GM12878 (cell line): ENCODE measurements around the gene FAM156A. TPM values are rescaled to one million over a fixed set of nuclear protein-coding genes. Genes with fewer than 3 reads are reported as not detected.

Source experiments
- ATAC-seq: fragments of 200-7000 bp; cut with Tn5 transposase; 3 replicates; pipeline ENCODE4 v1.9.1; 2020; ENCODE audit warnings: mild to moderate bottlenecking, moderate library complexity
- BruUV-seq: library from RNA; stranded (reverse); fragments of 400-500 nt; replicated peaks from 2 replicates; lab custom pipeline; 2021; lab: Mats Ljungman, UMichigan
- CTCF ChIA-PET: fragments of 300-600 bp; sonication (Branson Sonifier 250); formaldehyde crosslinking; extraction: SDS; loops from one replicate; lab custom pipeline; 2021; ENCODE audit warnings: inconsistent platforms; lab: Yijun Ruan, JAX
- POLR2A ChIA-PET: fragments of 350-600 bp; formaldehyde crosslinking; extraction: SDS; loops from one replicate; lab custom pipeline; 2021; ENCODE audit warnings: inconsistent platforms; lab: Charles Lee
- RAD21 ChIA-PET: fragments of 300-600 bp; sonication (Branson Sonifier 250); formaldehyde crosslinking; loops from one replicate; lab custom pipeline; 2023; ENCODE audit warnings: antibody characterized with exemption; ENCODE audit not compliant: unreplicated experiment; lab: Charles Lee
- SMC1A ChIA-PET: fragments of 300-600 bp; sonication (Branson Sonifier 250); formaldehyde crosslinking; loops from one replicate; lab custom pipeline; 2023; ENCODE audit not compliant: unreplicated experiment, uncharacterized antibody; lab: Charles Lee
- DNase-seq: peaks from one replicate; pipeline ENCODE4 v3.0.0-alpha.2; 2011; ENCODE audit warnings: low read depth, low spot score
- FAIRE-seq: peaks from 3 replicates; lab custom pipeline; 2011; peaks lifted over from hg19 to GRCh38; lab: Jason Lieb, UNC
- H2AFZ ChIP-seq: 2 replicates; pipeline ENCODE4 v1.6.0; 2011; ENCODE audit warnings: low read depth, low read length, control low read depth; ENCODE audit not compliant: control insufficient read depth
- H3K27ac ChIP-seq: 2 replicates; pipeline ENCODE4 v1.5.1; 2011; ENCODE audit warnings: control low read depth; ENCODE audit not compliant: control insufficient read depth, insufficient read depth
- H3K27me3 ChIP-seq, 2 experiments: replicated peaks in 1 of 2; 2 replicates each; pipeline versions ENCODE4 v1.6.0 to v1.6.1; 2011; ENCODE audit warnings: low read length in 1 of 2; ENCODE audit not compliant: control insufficient read depth in 2 of 2, insufficient read depth in 2 of 2
- H3K36me3 ChIP-seq, 2 experiments: 2 replicates each; pipeline ENCODE4 v1.5.1; 2011; ENCODE audit warnings: low read length in 1 of 2; ENCODE audit not compliant: control insufficient read depth in 2 of 2, insufficient read depth in 2 of 2
- H3K4me1 ChIP-seq: 2 replicates; pipeline ENCODE4 v1.6.1; 2011; ENCODE audit warnings: mild to moderate bottlenecking, low read length, moderate library complexity, mixed read lengths; ENCODE audit not compliant: control insufficient read depth, insufficient read depth
- H3K4me2 ChIP-seq: 2 replicates; pipeline ENCODE4 v1.6.0; 2011; ENCODE audit warnings: control low read depth; ENCODE audit not compliant: control insufficient read depth, insufficient read depth
- H3K4me3 ChIP-seq: fragments of 200-600 bp; sonication (generic); 2 replicates; pipeline ENCODE4 v1.5.1; 2016
- H3K79me2 ChIP-seq: 2 replicates; pipeline ENCODE4 v1.6.0; 2011; ENCODE audit warnings: low read length; ENCODE audit not compliant: control insufficient read depth, insufficient read depth
- H3K9ac ChIP-seq: 2 replicates; pipeline ENCODE4 v1.8.0; 2011; ENCODE audit warnings: low read length, control low read depth, mixed read lengths; ENCODE audit not compliant: control insufficient read depth, insufficient read depth
- H3K9me3 ChIP-seq: replicated peaks from 3 replicates; pipeline ENCODE4 v1.5.1; 2011; ENCODE audit warnings: mild to moderate bottlenecking, low read length; ENCODE audit not compliant: control insufficient read depth, insufficient read depth
- H4K20me1 ChIP-seq: 2 replicates; pipeline ENCODE4 v1.6.0; 2011; ENCODE audit not compliant: control insufficient read depth, insufficient read depth
- ATF3 ChIP-seq: IDR thresholded peaks from 2 replicates; pipeline ENCODE4 v1.6.1; 2011; ENCODE audit warnings: low read depth, mild to moderate bottlenecking, low read length, moderate library complexity, borderline replicate concordance; ENCODE audit errors: extremely low read depth
- GATAD2B ChIP-seq: fragments of 450-650 bp; conservative IDR thresholded peaks from 2 replicates; pipeline ENCODE4 v1.6.1; 2017; ENCODE audit warnings: low read depth, mild to moderate bottlenecking, moderate library complexity
- IRF5 ChIP-seq: fragments of 450-650 bp; IDR thresholded peaks from 2 replicates; pipeline ENCODE4 v1.6.1; 2017; ENCODE audit warnings: borderline replicate concordance
- MLLT1 ChIP-seq: fragments of 450-650 bp; IDR thresholded peaks from 2 replicates; pipeline ENCODE4 v1.6.1; 2016; ENCODE audit warnings: mild to moderate bottlenecking
- MXI1 ChIP-seq: fragments of 150-350 bp; IDR thresholded peaks from 2 replicates; pipeline ENCODE4 v1.6.1; 2011; ENCODE audit warnings: low read depth, mild to moderate bottlenecking, inconsistent platforms, low read length, improper control_type of control experiment
- POLR2AphosphoS5 ChIP-seq: IDR thresholded peaks from 2 replicates; pipeline ENCODE4 v1.6.1; 2011; ENCODE audit warnings: mild to moderate bottlenecking, low read length, inconsistent platforms
- TBL1XR1 ChIP-seq: IDR thresholded peaks from 2 replicates; pipeline ENCODE4 v1.6.1; 2012; ENCODE audit warnings: low read depth, low read length, improper control_type of control experiment
- WGBS: methylation state at CpG from one replicate; pipeline ENCODE4 v1.1.6; 2016; ENCODE audit warnings: low lambda C conversion rate; ENCODE audit not compliant: insufficient replicate concordance, insufficient coverage; ENCODE audit errors: missing lambda C conversion rate; 5-methylcytosine and 5-hydroxymethylcytosine counted together
- in situ Hi-C: fragments of 300-500 bp; cut with MboI; formaldehyde crosslinking; loops from 9 replicates; pipeline ENCODE4 v1.14.3; 2018; ENCODE audit warnings: mixed read lengths
- intact Hi-C: fragments of 100-400 bp; cut with micrococcal nuclease; formaldehyde crosslinking; loops from one replicate; pipeline ENCODE4 v1.14.2; 2022; ENCODE audit not compliant: unreplicated experiment
- polyA plus RNA-seq, 11 experiments: library from polyadenylated mRNA; depleted of rRNA in 4 of 11; unstranded in 6 of 11; stranded (reverse) in 5 of 11; fragments of >200 nt; fragmentation: Nextera tagmentation in 4 of 11; fragmentation: Illumina TruSeq in 1 of 11; extraction: Ambion mirVana in 4 of 11; extraction: Trizol in 1 of 11; gene quantifications; 1 replicate in 1 of 11; 2 replicates in 10 of 11; pipeline versions ENCODE4 v1.2.1 to v1.2.3, GENCODE V29; 2011 to 2016; ENCODE audit warnings: inconsistent platforms in 2 of 11, missing spikeins in 2 of 11, low read depth in 1 of 11
- total RNA-seq, 4 experiments: library from RNA; depleted of rRNA in 3 of 4; stranded (reverse); fragments of >200 nt in 3 of 4; fragmentation: Illumina TruSeq in 1 of 4; extraction: Trizol in 1 of 4; gene quantifications; 2 replicates each; pipeline versions ENCODE4 v1.2.1 to v1.2.3, GENCODE V29; 2013 to 2021

FAM156A gene
- total and polyA plus RNA-seq, 10 of the 15 experiments (the other 5 are each of a cell fraction or from before 2014, with no cell fraction given), result 2.9 to 25.2 (median 16.3) TPM

GRCh38 chrX:52983321-52984000, 25.1 kb upstream of the FAM156A start (continued):
- TF ChIP-seq POLR2AphosphoS5, result no peak
- TF ChIP-seq, all 136 proteins: peak for 0

GRCh38 chrX:52979993-52980392, 21.7 kb upstream of the FAM156A start:
- intact Hi-C loops, result no loop called here
- ChIA-PET POLR2A (no interaction called here), SMC1A (no interaction called here), CTCF (no interaction called here), RAD21 (no interaction called here)
- H3K9me3 ChIP-seq, result no peaks in the 10 kb centered on the region
- FAIRE-seq (no peak), ATAC-seq (no peak), DNase-seq (no peak)
- H3K79me2 ChIP-seq, result no peaks in the 10 kb centered on the region
- in situ Hi-C loops, result loop anchor here (25.0 kb wide), 2 partner anchors 393 to 643 kb away; no protein-coding TSS in a partner anchor
- no peak overlapping the region for H3K4me2 ChIP-seq
- no peak overlapping the region for H3K9ac ChIP-seq
- H3K36me3 ChIP-seq, result no peaks in the 10 kb centered on the region
- BruUV-seq, result no TSS peak
- H3K27me3 ChIP-seq, result no peaks in the 10 kb centered on the region; a peak in 1 of 4 replicates
- H4K20me1 ChIP-seq, result no peaks in the 10 kb centered on the region
- WGBS, result 70% methylated on average over 4 of the region's 4 CpGs
- no peak for TF ChIP-seq TBL1XR1
- no peak for TF ChIP-seq MXI1
- no peak for TF ChIP-seq MLLT1
- TF ChIP-seq IRF5, result no peak
- no peak for TF ChIP-seq ATF3
- no peak for TF ChIP-seq GATAD2B
- H3K4me3 ChIP-seq, result no peak overlapping the region
- H3K27ac ChIP-seq, result no peak overlapping the region
- no peaks in the 10 kb centered on the region for H3K4me1 ChIP-seq
- H2AFZ ChIP-seq, result no peak overlapping the region
